NCI-H1436 treated with DMSO at 0.1 percent for 48 hours (cell line): ENCODE results near the gene STAT5A.
"Not testable (repeated sequence)": the region's sequence is repeated elsewhere in the genome, so short reads cannot be mapped to it uniquely, and the experiment has no call there.

Source experiments
- DNase-seq: peaks from one replicate; lab custom pipeline; 2025; lab: John Stamatoyannopoulos, UW

The STAT5A gene

DNA sequence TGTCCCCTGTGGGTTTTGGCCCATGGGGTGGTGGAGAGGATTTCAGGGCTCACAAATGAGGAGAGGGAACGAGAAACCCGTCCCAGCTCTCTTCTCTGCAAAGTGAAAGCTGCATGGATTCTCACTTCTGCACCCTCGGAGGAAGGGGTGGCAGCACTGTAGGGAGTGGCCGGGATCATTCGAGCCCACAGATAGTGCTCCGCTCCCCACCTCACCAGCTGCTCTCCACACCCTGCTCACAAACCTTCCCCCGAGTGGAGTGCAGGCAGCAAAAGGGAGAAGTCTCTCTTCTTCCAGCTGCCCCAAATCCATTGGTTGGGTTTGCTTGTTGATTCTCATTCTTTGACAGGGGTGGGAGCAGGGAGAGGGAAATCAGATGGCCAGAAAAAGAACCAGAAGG, 20.1 kb downstream of the STAT5A start:
- DNase-seq, result no peak

DNA sequence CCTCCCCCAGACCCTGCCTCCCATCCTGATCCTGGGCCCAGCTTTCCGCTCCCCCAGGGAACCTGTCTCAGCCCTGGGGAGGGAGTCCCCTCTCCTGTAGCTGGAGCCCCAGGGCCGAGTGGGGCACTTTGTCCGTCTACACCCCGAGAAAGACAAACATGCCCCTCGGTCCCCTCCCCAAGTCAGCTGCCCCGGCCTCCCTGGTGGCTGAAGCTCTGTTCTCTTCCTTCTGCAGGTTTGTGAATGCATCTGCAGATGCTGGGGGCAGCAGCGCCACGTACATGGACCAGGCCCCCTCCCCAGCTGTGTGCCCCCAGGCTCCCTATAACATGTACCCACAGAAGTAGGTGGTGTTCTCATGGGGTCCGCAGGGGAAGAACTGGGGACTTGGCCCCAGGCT, 20.8 kb downstream of the STAT5A start:
- no peak for DNase-seq

DNA sequence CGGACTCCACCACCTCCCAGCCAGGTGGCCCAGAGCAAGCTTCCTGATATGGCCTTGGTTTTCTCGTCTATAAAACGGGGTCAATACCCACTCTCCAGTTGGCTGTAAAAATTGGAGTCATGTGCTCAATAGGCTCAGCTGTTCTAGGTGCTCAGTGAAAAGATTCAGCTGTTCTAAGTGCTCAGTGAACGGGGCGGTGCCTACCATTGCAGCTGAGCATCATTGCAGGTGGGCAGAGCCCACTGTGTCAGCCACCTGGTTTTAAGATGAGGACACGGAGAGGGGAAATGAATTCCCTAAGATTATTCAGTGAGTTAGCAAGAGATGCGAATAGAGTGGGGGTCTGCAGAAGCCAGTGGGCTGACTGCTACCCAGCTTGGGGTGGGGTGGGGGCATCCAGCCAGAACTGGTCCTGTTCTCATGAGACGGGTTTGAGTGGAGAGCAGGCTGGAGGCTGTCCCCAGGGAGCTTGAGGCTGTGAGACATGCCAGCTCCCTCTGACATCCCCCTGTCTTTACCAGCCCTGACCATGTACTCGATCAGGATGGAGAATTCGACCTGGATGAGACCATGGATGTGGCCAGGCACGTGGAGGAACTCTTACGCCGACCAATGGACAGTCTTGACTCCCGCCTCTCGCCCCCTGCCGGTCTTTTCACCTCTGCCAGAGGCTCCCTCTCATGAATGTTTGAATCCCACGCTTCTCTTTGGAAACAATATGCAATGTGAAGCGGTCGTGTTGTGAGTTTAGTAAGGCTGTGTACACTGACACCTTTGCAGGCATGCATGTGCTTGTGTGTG, 21.9 kb downstream of the STAT5A start:
- DNase-seq, result no peak

DNA sequence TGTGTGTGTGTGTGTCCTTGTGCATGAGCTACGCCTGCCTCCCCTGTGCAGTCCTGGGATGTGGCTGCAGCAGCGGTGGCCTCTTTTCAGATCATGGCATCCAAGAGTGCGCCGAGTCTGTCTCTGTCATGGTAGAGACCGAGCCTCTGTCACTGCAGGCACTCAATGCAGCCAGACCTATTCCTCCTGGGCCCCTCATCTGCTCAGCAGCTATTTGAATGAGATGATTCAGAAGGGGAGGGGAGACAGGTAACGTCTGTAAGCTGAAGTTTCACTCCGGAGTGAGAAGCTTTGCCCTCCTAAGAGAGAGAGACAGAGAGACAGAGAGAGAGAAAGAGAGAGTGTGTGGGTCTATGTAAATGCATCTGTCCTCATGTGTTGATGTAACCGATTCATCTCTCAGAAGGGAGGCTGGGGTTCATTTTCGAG, 22.5 kb downstream of the STAT5A start:
- no peak for DNase-seq

DNA sequence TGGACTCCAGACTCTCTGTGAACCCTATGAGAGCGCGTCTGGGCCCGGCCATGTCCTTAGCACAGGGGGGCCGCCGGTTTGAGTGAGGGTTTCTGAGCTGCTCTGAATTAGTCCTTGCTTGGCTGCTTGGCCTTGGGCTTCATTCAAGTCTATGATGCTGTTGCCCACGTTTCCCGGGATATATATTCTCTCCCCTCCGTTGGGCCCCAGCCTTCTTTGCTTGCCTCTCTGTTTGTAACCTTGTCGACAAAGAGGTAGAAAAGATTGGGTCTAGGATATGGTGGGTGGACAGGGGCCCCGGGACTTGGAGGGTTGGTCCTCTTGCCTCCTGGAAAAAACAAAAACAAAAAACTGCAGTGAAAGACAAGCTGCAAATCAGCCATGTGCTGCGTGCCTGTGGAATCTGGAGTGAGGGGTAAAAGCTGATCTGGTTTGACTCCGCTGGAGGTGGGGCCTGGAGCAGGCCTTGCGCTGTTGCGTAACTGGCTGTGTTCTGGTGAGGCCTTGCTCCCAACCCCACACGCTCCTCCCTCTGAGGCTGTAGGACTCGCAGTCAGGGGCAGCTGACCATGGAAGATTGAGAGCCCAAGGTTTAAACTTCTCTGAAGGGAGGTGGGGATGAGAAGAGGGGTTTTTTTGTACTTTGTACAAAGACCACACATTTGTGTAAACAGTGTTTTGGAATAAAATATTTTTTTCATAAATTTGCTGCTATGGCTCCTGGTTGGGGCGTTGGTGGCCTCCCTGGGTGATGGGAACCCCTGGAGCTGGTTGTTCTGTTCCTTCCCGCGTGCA, 23.1 kb downstream of the STAT5A start:
- DNase-seq, result no peak

DNA sequence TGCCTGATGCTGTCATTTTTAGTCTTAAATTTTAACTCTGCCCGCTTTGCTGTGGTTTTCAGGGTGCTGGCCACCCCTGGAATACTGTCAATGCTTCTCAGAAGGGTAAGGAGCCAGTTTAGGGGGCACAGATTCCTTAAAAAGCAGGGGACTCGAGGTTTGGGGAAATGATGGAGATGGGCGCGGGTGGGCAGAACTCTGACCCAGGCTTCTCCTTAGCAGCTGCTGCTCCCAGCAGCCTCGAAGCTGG, 23.7 kb downstream of the STAT5A start:
- DNase-seq, result no peak

DNA sequence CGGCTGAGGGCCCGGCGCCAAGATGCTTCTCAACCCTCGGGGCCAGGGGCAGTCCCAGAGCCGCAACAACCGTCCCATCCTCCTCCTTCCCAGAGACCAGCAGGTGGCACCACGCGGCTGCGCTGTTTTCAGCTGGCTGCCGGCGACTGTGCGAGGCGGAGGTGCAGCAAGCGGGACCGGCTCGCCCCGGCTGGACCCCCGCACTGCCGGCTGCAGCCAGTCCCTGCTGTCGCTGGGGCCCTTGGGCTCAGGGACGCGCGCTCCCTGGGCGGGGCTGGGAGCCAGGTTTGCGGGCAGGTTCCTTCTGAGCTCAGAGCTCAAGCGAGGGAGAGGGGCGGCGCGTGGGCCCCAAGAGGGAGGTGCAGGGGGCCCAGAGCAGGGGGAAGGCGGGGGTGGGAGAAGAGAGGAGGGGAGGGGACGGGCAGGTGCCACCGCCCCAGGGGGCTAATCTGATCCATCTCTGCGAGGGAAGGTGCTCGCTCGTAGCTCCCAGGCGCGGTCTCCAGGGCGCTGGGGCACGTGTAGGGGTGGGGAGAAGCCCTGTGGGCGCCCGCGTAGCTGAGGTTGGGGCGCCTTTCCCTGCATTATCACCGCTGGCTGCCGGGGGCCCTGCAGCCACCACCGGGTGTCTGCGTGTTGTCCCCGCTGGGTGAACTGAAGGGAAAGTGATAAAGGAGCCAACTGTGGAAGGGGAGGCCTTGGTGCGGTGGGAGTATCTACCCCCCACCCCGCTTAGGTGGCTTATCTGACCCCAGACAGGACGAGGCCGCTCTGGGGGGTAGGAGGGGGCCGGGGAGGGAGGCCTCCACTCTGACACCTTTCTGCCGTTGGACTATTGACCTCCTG, 24.2 kb downstream of the STAT5A start:
- peak; percentile 59 for DNase-seq

DNA sequence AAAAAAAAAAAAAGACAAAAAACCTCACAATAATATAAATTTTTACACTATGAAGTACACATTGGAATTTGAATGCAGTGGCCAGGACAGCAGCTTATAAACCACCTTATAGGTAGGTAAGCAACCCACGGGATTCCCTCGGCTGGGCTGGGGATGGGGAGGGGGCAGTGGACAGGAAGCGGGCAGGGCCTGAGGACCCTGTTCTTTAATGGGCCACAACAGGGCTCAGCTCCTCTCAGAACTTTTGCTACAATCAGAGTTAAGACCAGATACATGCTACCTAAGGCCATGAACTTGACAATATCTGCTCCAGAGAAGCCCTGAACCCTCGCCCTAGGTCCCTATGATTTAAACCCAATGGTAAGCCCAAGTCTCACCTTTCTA, 25.1 kb downstream of the STAT5A start:
- DNase-seq, result no peak

DNA sequence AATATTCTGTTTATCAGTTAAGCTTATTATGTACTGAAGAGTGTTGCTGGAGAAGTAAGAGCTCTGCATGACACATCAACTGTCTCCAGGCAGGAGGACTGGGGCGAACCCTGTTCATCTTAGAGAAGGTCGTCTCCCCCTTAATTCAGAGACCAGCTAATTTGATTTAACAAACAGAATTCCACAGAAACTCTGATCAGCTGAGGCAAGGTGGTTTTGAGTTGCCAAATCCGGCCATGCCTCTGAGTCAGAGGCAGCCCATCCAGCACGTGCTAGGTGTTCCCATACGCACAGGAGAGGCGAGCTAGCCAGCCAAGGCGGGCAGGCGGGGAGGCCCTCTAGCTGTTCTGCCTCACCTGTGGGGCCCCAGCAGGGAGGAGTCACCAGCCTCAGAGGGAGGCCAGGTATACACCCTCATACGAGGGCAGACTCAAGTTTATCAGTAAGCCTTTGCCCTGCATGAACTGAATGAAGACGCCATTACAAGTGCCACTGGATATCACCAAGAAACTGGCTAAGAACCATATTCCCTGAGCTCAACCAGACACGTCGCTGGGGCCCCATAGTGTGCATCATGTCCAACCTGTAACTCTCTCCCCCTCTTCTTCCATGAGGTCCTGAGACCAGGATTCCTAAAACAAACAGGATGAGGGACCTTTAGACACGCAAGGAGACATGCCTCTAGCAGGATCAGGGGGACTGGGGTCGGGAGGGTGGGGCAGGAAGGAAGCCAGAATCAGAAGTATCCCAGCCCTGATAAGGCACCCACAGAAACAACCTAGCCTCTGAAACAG, 25.7 kb downstream of the STAT5A start:
- no peak for DNase-seq

DNA sequence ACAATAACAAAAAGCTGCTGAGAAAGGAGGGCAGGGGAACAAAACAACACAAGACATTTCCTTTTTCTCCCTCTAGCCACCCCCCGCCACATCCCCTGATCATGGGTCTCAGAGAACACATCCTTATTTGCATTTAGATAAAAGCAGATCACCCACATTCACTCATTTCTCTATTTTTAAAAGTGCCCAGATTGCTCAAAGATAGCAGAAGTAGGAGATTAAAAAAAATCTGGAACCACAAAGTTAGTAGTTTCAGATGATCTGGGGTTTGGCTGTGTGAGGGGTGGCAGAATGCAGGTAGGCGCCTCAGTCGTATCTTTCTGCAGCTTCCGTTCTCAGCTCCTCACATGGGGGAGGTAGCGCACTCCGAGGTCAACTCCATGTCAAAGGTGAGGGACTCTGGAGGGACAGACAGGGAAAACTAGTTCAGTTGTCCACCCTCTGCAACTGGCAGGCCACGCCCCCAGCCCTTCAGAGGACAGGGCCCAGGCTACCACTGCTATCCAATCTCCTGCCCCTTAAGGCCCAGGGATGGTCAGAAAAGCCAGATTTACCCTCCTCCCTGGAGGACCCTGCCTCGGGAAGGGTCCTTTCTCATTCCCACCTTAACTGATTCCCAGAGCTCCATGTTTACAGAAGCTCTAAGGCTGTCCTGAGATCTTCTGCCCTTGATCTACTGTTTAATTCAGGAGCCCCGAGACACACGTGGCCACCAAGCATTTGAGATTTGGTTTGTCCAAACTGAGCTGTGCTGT, 27.3 kb downstream of the STAT5A start:
- no peak for DNase-seq

DNA sequence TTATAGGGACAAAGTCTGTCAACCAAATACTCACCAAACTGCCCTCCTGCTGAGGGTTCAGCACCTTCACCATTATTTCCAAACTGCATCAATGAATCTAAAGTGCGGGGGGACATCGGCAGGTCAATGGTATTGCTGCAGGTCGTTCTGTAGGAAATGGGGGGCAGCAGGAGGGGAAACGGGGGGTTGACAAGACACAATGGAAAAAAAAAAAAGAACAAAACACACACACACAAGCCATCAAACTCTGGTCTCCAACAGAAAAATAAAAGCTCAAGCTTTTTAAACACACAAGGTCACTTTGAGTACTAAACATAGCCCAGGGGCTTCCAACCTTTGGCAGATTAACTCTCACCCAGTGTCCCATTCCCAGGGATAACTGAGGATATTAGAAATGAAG, 28.5 kb downstream of the STAT5A start:
- DNase-seq, result no peak

DNA sequence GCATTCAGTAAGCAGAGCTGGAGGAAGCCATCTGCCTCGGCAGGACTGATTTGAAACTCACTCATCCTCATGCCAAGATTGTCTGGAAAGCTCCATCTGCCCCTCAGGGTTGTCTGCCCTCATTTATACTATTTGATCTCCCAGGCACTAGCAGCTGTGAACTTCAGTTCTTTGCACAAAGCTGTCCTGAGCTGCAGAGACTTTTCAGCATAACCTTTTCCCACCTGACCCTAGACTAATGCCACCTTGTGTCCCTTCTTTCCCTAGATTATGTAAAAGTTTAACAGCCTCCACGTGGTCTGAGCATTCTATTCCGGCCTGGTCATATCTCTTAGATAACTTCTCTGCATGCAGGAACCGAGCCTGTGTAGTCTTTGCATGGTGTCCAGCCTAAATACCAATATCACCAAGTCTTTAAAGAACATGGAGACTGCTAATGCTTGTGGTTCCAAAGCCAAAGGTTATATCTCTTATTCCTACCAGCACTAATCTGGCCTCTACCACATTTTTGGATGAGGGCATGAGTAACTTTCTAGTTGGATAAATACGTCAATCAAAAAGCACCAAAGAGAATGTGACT, 29.1 kb downstream of the STAT5A start:
- no peak for DNase-seq

DNA sequence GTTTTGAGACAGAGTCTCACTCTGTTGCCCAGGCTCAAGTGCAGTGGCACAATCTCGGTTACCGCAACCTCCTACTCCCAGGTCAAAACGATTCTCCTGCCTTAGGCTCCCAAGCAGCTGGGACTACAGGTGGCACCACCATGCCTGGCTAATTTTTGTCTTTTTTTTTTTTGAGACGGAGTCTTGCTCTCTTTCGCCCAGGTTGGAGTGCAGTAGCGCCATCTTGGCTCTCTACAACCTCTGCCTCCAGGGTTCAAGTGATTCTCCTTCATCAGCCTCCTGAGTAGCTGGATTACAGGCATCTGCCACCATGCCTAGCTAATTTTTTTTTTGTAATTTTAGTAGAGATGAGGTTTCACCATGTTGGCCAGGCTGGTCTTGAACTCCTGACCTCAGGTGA, 29.7 kb downstream of the STAT5A start:
- not testable (repeated sequence) for DNase-seq

DNA sequence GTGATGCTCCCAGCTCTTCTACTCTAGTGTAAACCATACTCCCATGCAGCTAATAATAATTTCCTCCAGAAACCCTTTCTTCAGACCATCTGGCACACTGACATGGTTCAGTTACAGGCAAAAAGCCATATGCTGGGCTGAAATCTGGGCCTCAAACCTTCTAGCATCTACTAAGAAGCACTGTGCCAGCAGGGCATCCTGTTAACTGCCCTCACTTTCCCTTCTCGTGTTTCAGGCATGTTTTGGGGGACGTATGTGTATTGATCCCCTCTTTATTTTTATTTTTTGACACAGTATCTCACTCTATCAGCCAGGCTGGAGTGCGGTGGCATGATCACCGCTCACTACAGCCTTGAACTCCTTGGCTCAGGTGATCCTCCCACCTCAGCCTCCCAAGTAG, 33.3 kb downstream of the STAT5A start:
- no peak for DNase-seq

DNA sequence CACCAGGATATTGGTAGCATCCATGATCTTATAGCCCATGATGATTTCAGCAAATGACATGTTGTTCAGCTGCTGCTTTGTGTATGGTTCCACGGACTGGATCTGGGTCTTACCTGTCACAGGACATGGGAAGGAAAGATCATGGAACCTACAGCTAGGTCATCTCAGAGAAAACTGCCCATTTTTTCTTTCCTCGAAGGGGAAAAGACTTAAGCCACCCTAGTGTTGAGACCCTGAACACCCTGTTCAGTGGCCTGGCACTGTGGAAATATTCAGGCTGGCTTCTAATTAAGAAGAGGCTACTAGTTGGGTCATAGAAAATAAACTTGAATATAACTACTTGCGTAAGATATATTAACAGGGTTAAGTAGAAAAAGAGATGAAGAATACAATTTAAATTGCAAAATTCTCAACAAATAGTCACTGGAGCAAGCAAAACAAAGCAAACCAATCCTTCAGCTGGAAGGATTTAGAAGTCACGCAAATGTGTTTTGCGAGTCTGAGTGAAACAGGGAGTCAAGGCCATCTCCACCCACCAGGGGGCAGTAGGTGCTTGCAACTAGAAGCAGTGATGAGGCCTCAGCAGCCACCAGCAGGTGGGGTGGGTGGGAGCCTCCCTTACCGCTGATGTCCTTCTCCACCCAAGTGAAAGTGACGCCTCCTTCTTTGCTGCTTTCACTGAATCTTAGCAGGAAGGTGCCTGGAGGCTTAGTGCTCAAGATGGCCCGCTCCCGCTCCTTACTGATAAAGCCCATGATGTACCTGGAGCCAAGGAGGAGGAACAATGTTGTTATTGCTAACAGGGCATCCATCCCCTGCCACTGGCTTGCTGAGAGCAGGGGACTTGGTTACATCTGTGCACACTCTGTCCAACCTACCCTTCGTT, 34.3 kb downstream of the STAT5A start:
- peak; percentile 67 for DNase-seq

DNA sequence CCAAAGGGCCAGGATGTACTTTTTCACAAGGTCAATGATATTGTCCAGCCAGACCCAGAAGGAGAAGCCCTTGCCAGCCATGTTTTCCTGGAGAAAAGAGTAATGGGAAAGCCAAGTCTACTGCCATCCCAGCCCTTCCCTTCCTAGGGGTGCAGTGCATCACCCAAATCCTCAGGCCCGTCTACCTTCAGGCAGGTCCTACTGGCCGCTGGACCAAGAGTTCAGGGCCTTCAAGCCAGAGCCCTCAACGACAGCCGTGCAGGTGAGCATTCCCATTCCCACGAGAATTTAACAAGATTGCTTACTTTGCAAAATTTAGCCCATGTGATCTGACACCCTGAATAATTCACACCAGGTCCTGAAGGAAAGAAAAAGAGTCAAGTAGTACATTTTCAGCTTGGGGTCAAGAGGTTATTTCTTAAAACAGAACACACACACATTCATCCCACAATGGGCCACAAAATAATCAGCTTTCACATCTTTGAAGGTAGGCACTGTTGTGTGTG, 35.0 kb downstream of the STAT5A start:
- no peak for DNase-seq

DNA sequence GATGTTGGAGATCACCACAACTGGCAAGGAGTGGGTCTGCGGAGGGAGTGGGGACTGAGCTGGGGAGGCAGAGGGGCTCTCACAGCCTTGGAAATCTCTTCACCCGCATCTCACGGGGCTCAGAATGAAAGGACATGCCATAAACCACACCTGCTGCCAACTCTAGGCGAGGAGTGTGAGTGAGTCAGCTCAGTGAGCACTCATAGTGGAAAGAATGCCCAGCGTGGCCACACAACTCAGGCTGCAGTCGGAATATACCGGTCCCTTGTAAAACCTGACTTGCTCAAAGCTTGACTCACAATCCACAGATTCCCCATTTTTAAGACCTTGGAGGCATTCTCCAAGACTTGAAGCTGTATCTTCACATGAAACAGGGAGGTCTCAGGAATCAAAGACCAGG, 36.7 kb downstream of the STAT5A start:
- DNase-seq, result no peak

DNA sequence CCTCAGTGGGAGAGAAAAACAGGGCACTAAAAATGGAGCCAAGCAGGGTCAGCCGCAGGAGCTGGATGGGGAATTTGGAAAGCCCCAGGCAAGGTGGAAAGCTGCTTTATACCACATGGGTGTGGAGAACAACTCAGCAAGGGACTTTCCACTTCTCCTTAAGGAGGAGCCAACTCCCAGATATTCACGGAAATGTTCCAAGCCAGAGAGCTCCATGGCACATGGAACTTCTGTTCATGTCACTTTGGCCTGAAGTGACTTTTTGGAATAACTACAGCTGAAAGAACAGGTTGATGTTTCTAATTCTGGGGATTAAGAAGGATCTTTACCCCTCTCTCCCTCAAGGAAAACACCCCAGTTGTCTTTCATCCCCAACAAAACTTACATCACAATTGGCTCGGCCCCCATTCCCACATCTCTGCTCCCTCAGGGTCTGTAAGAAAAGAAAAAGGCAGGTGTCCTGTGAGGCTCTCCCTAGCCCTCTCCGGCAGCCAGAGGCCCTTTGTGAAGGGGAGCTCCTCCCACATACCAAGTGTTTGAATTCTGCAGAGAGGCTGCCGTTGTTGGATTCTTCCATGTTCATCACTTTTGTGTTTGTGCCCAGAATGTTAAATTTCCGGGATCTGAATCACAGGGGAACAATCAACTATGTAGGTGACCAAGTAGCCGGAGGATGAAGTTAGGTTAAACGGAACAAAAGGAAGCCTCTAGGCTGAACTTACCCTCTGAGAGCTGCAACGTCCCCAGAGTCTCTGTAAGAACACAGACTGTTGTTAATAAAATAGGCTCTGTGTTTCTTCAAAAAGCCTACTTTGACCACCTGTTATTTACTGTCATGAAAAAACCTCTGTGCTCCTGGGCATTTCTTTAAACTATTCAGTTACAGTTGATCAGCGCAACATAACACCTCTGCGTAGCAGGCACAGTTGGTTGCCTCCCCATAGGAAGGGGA, 41.0 kb downstream of the STAT5A start:
- DNase-seq, result no peak

DNA sequence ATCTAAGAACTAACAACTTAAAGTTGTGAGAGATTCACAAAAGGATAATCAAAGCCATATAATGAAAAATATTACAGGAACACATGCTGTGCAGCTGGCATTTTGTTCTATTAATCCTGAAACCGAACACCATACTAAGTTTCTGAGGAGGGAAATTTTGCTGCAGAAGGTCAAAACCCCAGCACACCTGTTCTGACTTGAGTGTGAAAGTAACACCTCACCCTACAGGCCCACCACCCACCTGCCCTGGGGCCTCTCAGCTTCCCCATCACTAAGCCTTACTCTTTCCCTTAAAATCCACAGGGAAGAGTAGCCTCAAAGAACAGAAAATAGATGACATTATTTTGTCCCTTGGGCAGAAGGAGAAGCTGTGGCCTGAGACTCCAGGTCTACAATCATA, 44.8 kb downstream of the STAT5A start:
- no peak for DNase-seq
